GM12878 (cell line): ENCODE results near the gene TMEM121B. TPM values are rescaled to one million over a fixed set of nuclear protein-coding genes. Genes with fewer than 3 reads are reported as not detected.

ENCODE experiments used
- ATAC-seq: fragments of 200-7000 bp; cut with Tn5 transposase; 3 replicates; pipeline ENCODE4 v1.9.1; 2020; ENCODE audit warnings: mild to moderate bottlenecking, moderate library complexity
- BruUV-seq: library from RNA; stranded (reverse); fragments of 400-500 nt; replicated peaks from 2 replicates; lab custom pipeline; 2021; lab: Mats Ljungman, UMichigan
- CTCF ChIA-PET: fragments of 300-600 bp; sonication (Branson Sonifier 250); formaldehyde crosslinking; extraction: SDS; loops from one replicate; lab custom pipeline; 2021; ENCODE audit warnings: inconsistent platforms; lab: Yijun Ruan, JAX
- POLR2A ChIA-PET: fragments of 350-600 bp; formaldehyde crosslinking; extraction: SDS; loops from one replicate; lab custom pipeline; 2021; ENCODE audit warnings: inconsistent platforms; lab: Charles Lee
- RAD21 ChIA-PET: fragments of 300-600 bp; sonication (Branson Sonifier 250); formaldehyde crosslinking; loops from one replicate; lab custom pipeline; 2023; ENCODE audit warnings: antibody characterized with exemption; ENCODE audit not compliant: unreplicated experiment; lab: Charles Lee
- SMC1A ChIA-PET: fragments of 300-600 bp; sonication (Branson Sonifier 250); formaldehyde crosslinking; loops from one replicate; lab custom pipeline; 2023; ENCODE audit not compliant: unreplicated experiment, uncharacterized antibody; lab: Charles Lee
- DNase-seq: peaks from one replicate; pipeline ENCODE4 v3.0.0-alpha.2; 2011; ENCODE audit warnings: low read depth, low spot score
- FAIRE-seq: peaks from 3 replicates; lab custom pipeline; 2011; peaks lifted over from hg19 to GRCh38; lab: Jason Lieb, UNC
- H2AFZ ChIP-seq: 2 replicates; pipeline ENCODE4 v1.6.0; 2011; ENCODE audit warnings: low read depth, low read length, control low read depth; ENCODE audit not compliant: control insufficient read depth
- H3K27ac ChIP-seq: 2 replicates; pipeline ENCODE4 v1.5.1; 2011; ENCODE audit warnings: control low read depth; ENCODE audit not compliant: control insufficient read depth, insufficient read depth
- H3K27me3 ChIP-seq, 2 experiments: replicated peaks in 1 of 2; 2 replicates each; pipeline versions ENCODE4 v1.6.0 to v1.6.1; 2011; ENCODE audit warnings: low read length in 1 of 2; ENCODE audit not compliant: control insufficient read depth in 2 of 2, insufficient read depth in 2 of 2
- H3K36me3 ChIP-seq, 2 experiments: 2 replicates each; pipeline ENCODE4 v1.5.1; 2011; ENCODE audit warnings: low read length in 1 of 2; ENCODE audit not compliant: control insufficient read depth in 2 of 2, insufficient read depth in 2 of 2
- H3K4me1 ChIP-seq: 2 replicates; pipeline ENCODE4 v1.6.1; 2011; ENCODE audit warnings: mild to moderate bottlenecking, low read length, moderate library complexity, mixed read lengths; ENCODE audit not compliant: control insufficient read depth, insufficient read depth
- H3K4me2 ChIP-seq: 2 replicates; pipeline ENCODE4 v1.6.0; 2011; ENCODE audit warnings: control low read depth; ENCODE audit not compliant: control insufficient read depth, insufficient read depth
- H3K4me3 ChIP-seq: fragments of 200-600 bp; sonication (generic); 2 replicates; pipeline ENCODE4 v1.5.1; 2016
- H3K79me2 ChIP-seq: 2 replicates; pipeline ENCODE4 v1.6.0; 2011; ENCODE audit warnings: low read length; ENCODE audit not compliant: control insufficient read depth, insufficient read depth
- H3K9ac ChIP-seq: 2 replicates; pipeline ENCODE4 v1.8.0; 2011; ENCODE audit warnings: low read length, control low read depth, mixed read lengths; ENCODE audit not compliant: control insufficient read depth, insufficient read depth
- H3K9me3 ChIP-seq: replicated peaks from 3 replicates; pipeline ENCODE4 v1.5.1; 2011; ENCODE audit warnings: mild to moderate bottlenecking, low read length; ENCODE audit not compliant: control insufficient read depth, insufficient read depth
- H4K20me1 ChIP-seq: 2 replicates; pipeline ENCODE4 v1.6.0; 2011; ENCODE audit not compliant: control insufficient read depth, insufficient read depth
- BRCA1 ChIP-seq: IDR thresholded peaks from 2 replicates; pipeline ENCODE4 v1.6.1; 2011; ENCODE audit warnings: low read depth, low read length, improper control_type of control experiment
- KDM1A ChIP-seq: fragments of 200-600 bp; sonication (generic); IDR thresholded peaks from 2 replicates; pipeline ENCODE4 v1.6.1; 2016; ENCODE audit warnings: borderline replicate concordance
- WGBS: methylation state at CpG from one replicate; pipeline ENCODE4 v1.1.6; 2016; ENCODE audit warnings: low lambda C conversion rate; ENCODE audit not compliant: insufficient replicate concordance, insufficient coverage; ENCODE audit errors: missing lambda C conversion rate; 5-methylcytosine and 5-hydroxymethylcytosine counted together
- in situ Hi-C: fragments of 300-500 bp; cut with MboI; formaldehyde crosslinking; loops from 9 replicates; pipeline ENCODE4 v1.14.3; 2018; ENCODE audit warnings: mixed read lengths
- intact Hi-C: fragments of 100-400 bp; cut with micrococcal nuclease; formaldehyde crosslinking; loops from one replicate; pipeline ENCODE4 v1.14.2; 2022; ENCODE audit not compliant: unreplicated experiment
- polyA plus RNA-seq, 11 experiments: library from polyadenylated mRNA; depleted of rRNA in 4 of 11; unstranded in 6 of 11; stranded (reverse) in 5 of 11; fragments of >200 nt; fragmentation: Nextera tagmentation in 4 of 11; fragmentation: Illumina TruSeq in 1 of 11; extraction: Ambion mirVana in 4 of 11; extraction: Trizol in 1 of 11; gene quantifications; 1 replicate in 1 of 11; 2 replicates in 10 of 11; pipeline versions ENCODE4 v1.2.1 to v1.2.3, GENCODE V29; 2011 to 2016; ENCODE audit warnings: inconsistent platforms in 2 of 11, missing spikeins in 2 of 11, low read depth in 1 of 11
- total RNA-seq, 4 experiments: library from RNA; depleted of rRNA in 3 of 4; stranded (reverse); fragments of >200 nt in 3 of 4; fragmentation: Illumina TruSeq in 1 of 4; extraction: Trizol in 1 of 4; gene quantifications; 2 replicates each; pipeline versions ENCODE4 v1.2.1 to v1.2.3, GENCODE V29; 2013 to 2021
- TF ChIP-seq, protein P1 (sequence below): fragments of 450-650 bp; IDR thresholded peaks from 2 replicates; pipeline ENCODE4 v1.6.1; 2017; ENCODE audit warnings: mild to moderate bottlenecking, moderate library complexity

Gene TMEM121B
- total and polyA plus RNA-seq, 10 of the 15 experiments (the other 5 are each of a cell fraction or from before 2014, with no cell fraction given), result 0.02 to 0.10 (median 0.06) TPM; not detected in 5

- Histone ChIP-seq H4K20me1 (no peaks in the 10 kb centered on the region), H2AFZ (no peak overlapping the region), H3K4me3 (no peak overlapping the region), H3K9ac (no peak overlapping the region), H3K27me3 (no peaks in the 10 kb centered on the region), H3K27ac (no peak overlapping the region), H3K4me2 (no peak overlapping the region), H3K36me3 (peaks cover 11 to 21% of the 10 kb centered on the region in 2 experiments), H3K9me3 (no peaks in the 10 kb centered on the region), H3K79me2 (no peaks in the 10 kb centered on the region), H3K4me1 (no peaks in the 10 kb centered on the region)
- ChIA-PET SMC1A (no interaction called here), POLR2A (no interaction called here), RAD21 (no interaction called here), CTCF (no interaction called here)
- ATAC-seq, result peak; percentile 21; the same call in 1 of the 3 replicates
- WGBS, result 78% methylated on average over 15 of the region's 15 CpGs
- no TSS peak for BruUV-seq
- in situ Hi-C loops, result no loop called here
- intact Hi-C loops, result no loop called here
- no peak for FAIRE-seq
- DNase-seq, result no peak
- no peak for TF ChIP-seq BRCA1
- no peak for TF ChIP-seq KDM1A
- TF ChIP-seq, protein P1, sequence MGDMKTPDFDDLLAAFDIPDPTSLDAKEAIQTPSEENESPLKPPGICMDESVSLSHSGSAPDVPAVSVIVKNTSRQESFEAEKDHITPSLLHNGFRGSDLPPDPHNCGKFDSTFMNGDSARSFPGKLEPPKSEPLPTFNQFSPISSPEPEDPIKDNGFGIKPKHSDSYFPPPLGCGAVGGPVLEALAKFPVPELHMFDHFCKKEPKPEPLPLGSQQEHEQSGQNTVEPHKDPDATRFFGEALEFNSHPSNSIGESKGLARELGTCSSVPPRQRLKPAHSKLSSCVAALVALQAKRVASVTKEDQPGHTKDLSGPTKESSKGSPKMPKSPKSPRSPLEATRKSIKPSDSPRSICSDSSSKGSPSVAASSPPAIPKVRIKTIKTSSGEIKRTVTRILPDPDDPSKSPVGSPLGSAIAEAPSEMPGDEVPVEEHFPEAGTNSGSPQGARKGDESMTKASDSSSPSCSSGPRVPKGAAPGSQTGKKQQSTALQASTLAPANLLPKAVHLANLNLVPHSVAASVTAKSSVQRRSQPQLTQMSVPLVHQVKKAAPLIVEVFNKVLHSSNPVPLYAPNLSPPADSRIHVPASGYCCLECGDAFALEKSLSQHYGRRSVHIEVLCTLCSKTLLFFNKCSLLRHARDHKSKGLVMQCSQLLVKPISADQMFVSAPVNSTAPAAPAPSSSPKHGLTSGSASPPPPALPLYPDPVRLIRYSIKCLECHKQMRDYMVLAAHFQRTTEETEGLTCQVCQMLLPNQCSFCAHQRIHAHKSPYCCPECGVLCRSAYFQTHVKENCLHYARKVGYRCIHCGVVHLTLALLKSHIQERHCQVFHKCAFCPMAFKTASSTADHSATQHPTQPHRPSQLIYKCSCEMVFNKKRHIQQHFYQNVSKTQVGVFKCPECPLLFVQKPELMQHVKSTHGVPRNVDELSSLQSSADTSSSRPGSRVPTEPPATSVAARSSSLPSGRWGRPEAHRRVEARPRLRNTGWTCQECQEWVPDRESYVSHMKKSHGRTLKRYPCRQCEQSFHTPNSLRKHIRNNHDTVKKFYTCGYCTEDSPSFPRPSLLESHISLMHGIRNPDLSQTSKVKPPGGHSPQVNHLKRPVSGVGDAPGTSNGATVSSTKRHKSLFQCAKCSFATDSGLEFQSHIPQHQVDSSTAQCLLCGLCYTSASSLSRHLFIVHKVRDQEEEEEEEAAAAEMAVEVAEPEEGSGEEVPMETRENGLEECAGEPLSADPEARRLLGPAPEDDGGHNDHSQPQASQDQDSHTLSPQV, result no peak
Observed at GRCh38 chr22:17106785-17107546, 14.2 kb downstream of the TMEM121B start.
